Esophagus muscularis mucosa (tissue), 4 donors: ENCODE data around the gene STARD8.

Experiments
- CTCF ChIP-seq, 3 experiments: fragments of 200-600 bp in 2 of 3; fragments of 450-650 bp in 1 of 3; sonication (generic) in 2 of 3; IDR thresholded peaks; one replicate each; pipeline ENCODE4 v1.5.1; 2017 to 2019; ENCODE audit warnings: antibody characterized with exemption in 3 of 3, mild to moderate bottlenecking in 2 of 3, moderate library complexity in 1 of 3
- EP300 ChIP-seq: sonication (generic); formaldehyde crosslinking; IDR thresholded peaks from one replicate; pipeline ENCODE4 v1.6.1; 2017; ENCODE audit warnings: antibody characterized with exemption
- POLR2A ChIP-seq: fragments of 450-650 bp; IDR thresholded peaks from one replicate; pipeline ENCODE4 v1.6.1; 2017; ENCODE audit warnings: antibody characterized with exemption, moderate library complexity, mild to moderate bottlenecking, low read depth
- POLR2AphosphoS5 ChIP-seq, 2 donors: sonication (generic); formaldehyde crosslinking; IDR thresholded peaks; one replicate each; pipeline ENCODE4 v1.6.1; 2017; ENCODE audit warnings: antibody characterized with exemption in 2 of 2

- TF ChIP-seq CTCF (IDR thresholded peaks at IDR 0.05): no peak
- no peak for TF ChIP-seq POLR2A
- TF ChIP-seq POLR2AphosphoS5 (IDR thresholded peaks at IDR 0.05): no peak
- TF ChIP-seq EP300: no peak
Observed at GRCh38 chrX:68743754-68744153, 96.3 kb downstream of the STARD8 start.
